Skeletal muscle tissue (tissue), 4 donors: ENCODE measurements around the gene CMIP. TPM values are rescaled to one million over a fixed set of nuclear protein-coding genes. Genes with fewer than 3 reads are reported as not detected.

Source experiments
- H3K27ac ChIP-seq: one replicate; pipeline ENCODE4 v1.7.0; 2013; ENCODE audit warnings: mild to moderate bottlenecking, low read depth, low read length, inconsistent platforms
- H3K27me3 ChIP-seq, 3 donors: one replicate each; pipeline ENCODE4 v1.7.0; 2013; ENCODE audit warnings: low read length in 3 of 3; ENCODE audit not compliant: control insufficient read depth in 3 of 3, insufficient read depth in 3 of 3
- H3K36me3 ChIP-seq, 3 donors: one replicate each; pipeline ENCODE4 v1.7.0; 2013; ENCODE audit warnings: low read length in 3 of 3; ENCODE audit not compliant: control insufficient read depth in 3 of 3, insufficient read depth in 3 of 3
- H3K4me1 ChIP-seq, 3 donors: one replicate each; pipeline ENCODE4 v1.7.0; 2013; ENCODE audit warnings: low read length in 3 of 3, mild to moderate bottlenecking in 3 of 3; ENCODE audit not compliant: control insufficient read depth in 3 of 3, insufficient read depth in 3 of 3
- H3K4me3 ChIP-seq, 3 donors: one replicate each; pipeline ENCODE4 v1.7.0; 2013; ENCODE audit warnings: low read length in 3 of 3
- H3K9ac ChIP-seq, 3 donors: one replicate each; pipeline ENCODE4 v1.7.0; 2013; ENCODE audit warnings: low read length in 3 of 3, mild to moderate bottlenecking in 3 of 3, moderate library complexity in 2 of 3, low read depth in 1 of 3
- H3K9me3 ChIP-seq, 3 donors: one replicate each; pipeline ENCODE4 v1.7.0; 2013; ENCODE audit warnings: low read length in 3 of 3; ENCODE audit not compliant: control insufficient read depth in 3 of 3
- total RNA-seq: library from RNA; depleted of rRNA; stranded (reverse); fragments of >200 nt; gene quantifications from one replicate; pipeline ENCODE4 v1.2.3, GENCODE V29; 2014
- donor health status: Osteomylitis.

The CMIP gene
- total RNA-seq, 1 donor from 2014 or later: 6.8 TPM

DNA sequence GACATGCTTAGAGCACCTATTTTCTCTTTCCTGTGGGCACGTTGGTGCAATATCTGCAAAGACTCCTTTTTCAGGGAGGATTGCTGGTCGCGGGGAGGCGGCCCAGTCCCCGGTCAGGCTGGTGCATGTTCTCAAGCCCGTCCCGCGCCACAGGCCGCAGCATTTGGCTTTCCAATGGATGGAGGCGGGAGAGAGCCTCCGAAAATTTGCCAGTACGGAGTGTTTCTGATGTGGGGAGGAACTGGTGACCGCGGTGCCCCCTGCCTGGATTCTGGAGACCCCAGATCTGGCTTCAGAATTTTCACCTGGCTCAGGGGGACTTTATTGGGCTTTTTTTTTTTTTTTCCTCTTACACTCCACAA is 2.3 kb downstream of the CMIP start:
- Histone ChIP-seq H3K27me3 (peaks cover 0 to 9% (median 0%) of the 10 kb centered on the region in 3 donors), H3K9me3 (no peaks in the 10 kb centered on the region), H3K27ac (peak overlapping the region; percentile 58), H3K4me1 (peaks cover 1 to 9% (median 7%) of the 10 kb centered on the region in 3 donors), H3K4me3 (peak overlapping the region; percentile 59 to 72 (median 67)), H3K36me3 (no peaks in the 10 kb centered on the region), H3K9ac (no peak overlapping the region)

GRCh38 chr16:81447383-81448101 is 2.9 kb downstream of the CMIP start:
- H3K9me3 ChIP-seq: no peaks in the 10 kb centered on the region
- peaks cover 0 to 6% (median 0%) of the 10 kb centered on the region in 3 donors for H3K27me3 ChIP-seq
- H3K27ac ChIP-seq: no peak overlapping the region
- H3K36me3 ChIP-seq: no peaks in the 10 kb centered on the region
- peak overlapping the region in 1 of 3 donors; percentile 72 for H3K4me3 ChIP-seq
- peak overlapping the region in 1 of 3 donors; percentile 21 for H3K9ac ChIP-seq
- H3K4me1 ChIP-seq: peaks cover 6 to 12% (median 10%) of the 10 kb centered on the region in 3 donors

- Histone ChIP-seq H3K9me3 (no peaks in the 10 kb centered on the region), H3K4me3 (no peak overlapping the region), H3K27me3 (peaks cover 0 to 3% (median 0%) of the 10 kb centered on the region in 3 donors), H3K4me1 (peaks cover 6 to 14% (median 12%) of the 10 kb centered on the region in 3 donors), H3K27ac (no peak overlapping the region), H3K36me3 (no peaks in the 10 kb centered on the region), H3K9ac (peak overlapping the region in 1 of 3 donors; percentile 8)
These were observed 3.8 kb downstream of the CMIP start for GRCh38 chr16:81448154-81449131.

- Histone ChIP-seq H3K4me1 (peaks cover 12 to 15% (median 14%) of the 10 kb centered on the region in 3 donors), H3K36me3 (no peaks in the 10 kb centered on the region), H3K9me3 (no peaks in the 10 kb centered on the region), H3K27ac (no peak overlapping the region), H3K27me3 (peaks cover 0 to 3% (median 0%) of the 10 kb centered on the region in 3 donors), H3K9ac (no peak overlapping the region), H3K4me3 (no peak overlapping the region)
These were observed 4.6 kb downstream of the CMIP start for GRCh38 chr16:81449241-81449640.

DNA sequence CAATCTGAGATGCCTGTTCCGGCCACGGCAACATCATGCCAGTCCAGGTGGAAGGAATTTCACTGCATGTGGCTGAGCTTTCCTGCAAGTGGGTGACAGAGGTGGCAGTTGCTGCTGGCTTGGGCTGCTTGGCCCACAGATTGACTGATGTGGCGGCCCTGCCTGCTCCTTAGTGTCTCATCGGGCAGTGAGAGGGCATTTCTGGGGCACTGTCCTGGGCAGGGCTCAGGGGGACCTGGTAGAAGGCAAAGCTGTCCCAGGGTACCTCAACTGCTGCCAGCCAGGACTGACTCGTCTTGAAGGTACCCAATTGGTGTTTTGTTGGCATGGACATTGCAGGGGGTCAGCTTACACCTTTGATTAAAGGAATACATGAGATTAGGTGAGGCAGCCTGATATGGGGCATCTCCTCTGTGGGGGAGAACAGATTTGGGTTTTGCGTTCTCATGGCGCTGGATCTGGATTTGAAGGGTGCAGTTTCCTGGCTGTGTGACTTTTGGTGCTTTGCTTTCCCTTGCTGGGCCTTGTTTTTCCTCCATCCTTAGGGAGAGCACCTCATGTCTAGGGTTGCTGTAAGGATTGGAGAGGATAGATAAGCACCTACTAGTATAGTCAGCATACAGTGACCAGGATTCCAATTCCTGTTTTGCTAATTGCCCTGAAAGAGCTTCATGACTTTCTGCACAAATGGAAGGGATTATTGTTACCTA is 5.4 kb downstream of the CMIP start:
- peaks cover 12 to 15% (median 14%) of the 10 kb centered on the region in 3 donors for H3K4me1 ChIP-seq
- H3K27me3 ChIP-seq: peaks cover 0 to 3% (median 0%) of the 10 kb centered on the region in 3 donors
- no peaks in the 10 kb centered on the region for H3K36me3 ChIP-seq
- no peak overlapping the region for H3K4me3 ChIP-seq
- H3K9me3 ChIP-seq: no peaks in the 10 kb centered on the region
- no peak overlapping the region for H3K27ac ChIP-seq
- H3K9ac ChIP-seq: no peak overlapping the region

DNA sequence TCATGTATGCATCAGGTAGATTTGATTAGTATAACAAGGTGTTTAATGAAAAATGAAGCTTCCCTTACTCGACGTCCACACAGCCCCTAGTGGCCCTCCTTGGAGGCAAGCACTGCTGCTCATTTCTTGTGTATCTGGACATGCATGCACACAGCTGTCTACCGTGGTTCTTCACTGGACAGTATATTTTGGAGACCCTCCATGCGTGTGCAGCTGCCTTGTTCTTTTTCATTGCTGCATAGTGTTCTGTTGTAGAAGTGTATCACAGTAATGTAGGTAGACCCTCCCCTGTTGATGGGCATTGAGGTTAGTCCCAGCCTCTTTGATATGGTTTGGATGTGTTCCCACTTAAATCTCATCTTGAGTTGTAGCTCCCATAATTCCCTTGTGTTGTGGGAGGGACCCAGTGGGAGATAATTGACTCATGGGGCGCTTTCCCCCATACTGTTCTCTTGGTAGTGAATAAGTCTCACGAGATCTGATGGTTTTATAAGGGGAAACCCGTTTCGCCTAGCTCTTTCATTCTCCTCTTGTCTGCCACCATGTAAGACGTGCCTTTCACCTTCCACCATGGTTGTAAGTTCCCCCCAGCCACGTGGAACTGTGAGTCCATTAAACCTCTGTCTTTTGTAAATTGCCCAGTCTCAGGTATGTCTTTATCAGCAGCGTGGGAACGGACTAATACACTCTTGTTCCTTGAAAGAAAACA is 6.3 kb downstream of the CMIP start:
- no peaks in the 10 kb centered on the region for H3K9me3 ChIP-seq
- H3K9ac ChIP-seq: no peak overlapping the region
- no peak overlapping the region for H3K27ac ChIP-seq
- H3K27me3 ChIP-seq: no peaks in the 10 kb centered on the region
- peaks cover 12 to 15% (median 12%) of the 10 kb centered on the region in 3 donors for H3K4me1 ChIP-seq
- H3K36me3 ChIP-seq: no peaks in the 10 kb centered on the region
- H3K4me3 ChIP-seq: no peak overlapping the region

DNA sequence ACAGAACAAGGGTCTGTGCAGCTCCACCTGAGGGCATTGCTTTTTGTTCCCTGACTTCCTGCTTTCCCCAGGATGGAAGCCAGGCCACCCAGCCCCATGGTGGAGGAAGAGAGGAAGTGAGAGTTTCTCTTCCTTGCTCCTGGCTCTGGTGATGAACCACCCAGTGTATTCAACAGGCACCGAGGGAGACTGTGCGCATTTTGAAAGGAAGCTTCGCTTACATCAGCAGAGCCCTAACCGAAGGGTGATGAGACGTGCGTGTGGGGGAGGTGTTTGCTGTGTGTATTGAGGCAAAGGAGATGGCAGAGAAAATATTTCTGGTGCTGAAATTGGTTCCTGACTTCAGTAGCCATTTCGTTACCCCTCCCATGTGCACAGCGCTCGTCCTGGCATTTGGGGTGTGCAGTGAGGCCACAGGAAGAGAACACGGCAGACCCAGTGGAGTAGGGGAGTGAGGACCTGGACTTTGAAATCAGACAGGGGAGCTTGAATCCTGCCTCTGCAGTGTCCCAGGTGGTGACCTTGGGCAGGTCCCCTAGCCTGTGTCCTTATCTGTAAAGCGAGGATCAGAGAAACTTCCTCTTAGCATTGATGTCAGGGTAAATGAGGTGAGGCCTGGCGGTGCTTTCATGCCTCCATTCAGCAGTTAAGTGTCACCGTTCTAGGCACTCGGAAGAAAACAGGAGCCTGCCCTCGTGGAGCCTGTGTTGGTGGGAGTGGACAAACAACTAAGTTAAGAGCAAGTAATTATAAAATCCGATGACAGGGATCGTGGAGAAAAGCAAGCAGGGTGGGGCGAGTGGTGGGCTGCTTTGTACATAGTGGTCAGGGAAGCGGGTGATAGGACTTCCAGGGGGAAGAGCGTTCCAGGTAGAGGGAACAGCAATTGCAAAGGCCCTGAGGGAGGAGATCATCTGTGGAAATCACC is 7.4 kb downstream of the CMIP start:
- Histone ChIP-seq H3K4me3 (no peak overlapping the region), H3K9me3 (no peaks in the 10 kb centered on the region), H3K4me1 (peaks cover 12 to 15% (median 15%) of the 10 kb centered on the region in 3 donors), H3K27me3 (no peaks in the 10 kb centered on the region), H3K27ac (no peak overlapping the region), H3K36me3 (peaks cover 0 to 3% (median 0%) of the 10 kb centered on the region in 3 donors), H3K9ac (no peak overlapping the region)

- no peaks in the 10 kb centered on the region for H3K9me3 ChIP-seq
- peaks cover 10 to 18% (median 15%) of the 10 kb centered on the region in 3 donors for H3K4me1 ChIP-seq
- H3K9ac ChIP-seq: no peak overlapping the region
- peaks cover 0 to 3% (median 0%) of the 10 kb centered on the region in 3 donors for H3K36me3 ChIP-seq
- no peaks in the 10 kb centered on the region for H3K27me3 ChIP-seq
- H3K4me3 ChIP-seq: no peak overlapping the region
- no peak overlapping the region for H3K27ac ChIP-seq
These were observed 8.6 kb downstream of the CMIP start for GRCh38 chr16:81453091-81453728.
